ENCODE data around the gene NUDCD3.
A peak's percentile ranks its signal among the peaks of the same experiment; 100 is the strongest.

NUDCD3 gene

GRCh38 chr7:44381494-44382220, 108.8 kb downstream of the NUDCD3 start:
- no peak for DNase-seq

DNA sequence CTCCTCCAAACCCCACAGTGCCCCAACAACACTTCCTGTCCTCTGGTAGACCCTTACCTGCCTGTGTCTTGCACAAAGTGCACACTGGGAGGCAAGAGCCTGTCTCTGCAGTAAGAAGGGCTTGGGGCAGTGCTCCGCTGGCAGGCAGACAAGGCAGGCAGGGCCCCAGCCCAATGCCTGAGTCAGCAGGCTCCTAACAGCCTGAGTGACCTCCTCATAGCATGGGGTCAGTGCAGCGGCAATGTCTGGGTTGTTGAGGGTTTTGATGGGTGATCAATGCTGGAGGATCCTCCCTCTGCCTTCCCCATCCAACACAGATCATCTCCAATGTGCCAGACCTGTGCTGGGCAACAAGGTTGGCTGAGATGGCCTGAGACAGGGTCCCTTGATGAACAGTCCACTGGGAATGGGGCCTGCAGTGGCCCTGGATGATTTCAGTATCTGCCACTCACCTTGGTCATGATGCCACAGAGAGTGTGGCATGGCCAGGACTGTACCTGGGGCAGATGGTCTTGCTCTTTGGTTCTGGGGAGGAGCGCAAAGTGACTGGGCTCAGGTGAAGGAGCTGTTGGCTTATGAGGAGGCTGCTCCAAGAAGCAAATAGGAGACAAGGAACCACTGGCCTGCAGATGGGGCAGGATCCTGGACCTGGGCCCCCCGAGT, 109.5 kb downstream of the NUDCD3 start:
- no peak for DNase-seq

DNA sequence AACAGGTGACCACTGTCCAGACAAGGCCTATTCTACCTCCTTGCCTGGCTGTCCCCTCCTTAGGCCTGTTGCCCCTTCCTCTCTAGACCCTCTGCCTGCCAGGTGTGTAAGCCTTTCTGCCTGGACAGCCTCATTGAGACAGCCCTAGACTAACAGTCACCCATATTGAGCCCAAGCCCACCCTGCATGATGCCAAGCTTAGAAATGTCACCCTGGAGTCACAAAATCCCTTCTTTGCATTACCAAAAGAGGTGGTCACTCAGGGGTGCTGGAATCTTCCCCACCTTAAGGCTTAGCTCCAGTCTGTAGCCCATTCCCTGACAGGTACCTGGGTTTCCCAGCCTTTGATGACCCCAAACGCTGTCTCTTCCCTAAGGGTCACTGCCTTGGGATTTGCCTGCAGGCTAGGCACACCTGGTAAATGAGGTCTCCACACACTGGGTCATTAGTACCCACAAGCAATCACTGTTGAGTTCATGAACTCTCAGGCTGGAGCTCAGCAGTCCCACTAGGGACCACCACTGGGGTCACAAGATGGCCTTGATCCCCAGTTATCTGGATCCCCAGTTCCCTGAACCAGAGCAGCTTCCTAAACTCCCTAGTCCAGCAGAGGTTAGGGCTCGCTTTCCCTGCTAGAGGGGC, 110.1 kb downstream of the NUDCD3 start:
- DNase-seq, result no peak

DNA sequence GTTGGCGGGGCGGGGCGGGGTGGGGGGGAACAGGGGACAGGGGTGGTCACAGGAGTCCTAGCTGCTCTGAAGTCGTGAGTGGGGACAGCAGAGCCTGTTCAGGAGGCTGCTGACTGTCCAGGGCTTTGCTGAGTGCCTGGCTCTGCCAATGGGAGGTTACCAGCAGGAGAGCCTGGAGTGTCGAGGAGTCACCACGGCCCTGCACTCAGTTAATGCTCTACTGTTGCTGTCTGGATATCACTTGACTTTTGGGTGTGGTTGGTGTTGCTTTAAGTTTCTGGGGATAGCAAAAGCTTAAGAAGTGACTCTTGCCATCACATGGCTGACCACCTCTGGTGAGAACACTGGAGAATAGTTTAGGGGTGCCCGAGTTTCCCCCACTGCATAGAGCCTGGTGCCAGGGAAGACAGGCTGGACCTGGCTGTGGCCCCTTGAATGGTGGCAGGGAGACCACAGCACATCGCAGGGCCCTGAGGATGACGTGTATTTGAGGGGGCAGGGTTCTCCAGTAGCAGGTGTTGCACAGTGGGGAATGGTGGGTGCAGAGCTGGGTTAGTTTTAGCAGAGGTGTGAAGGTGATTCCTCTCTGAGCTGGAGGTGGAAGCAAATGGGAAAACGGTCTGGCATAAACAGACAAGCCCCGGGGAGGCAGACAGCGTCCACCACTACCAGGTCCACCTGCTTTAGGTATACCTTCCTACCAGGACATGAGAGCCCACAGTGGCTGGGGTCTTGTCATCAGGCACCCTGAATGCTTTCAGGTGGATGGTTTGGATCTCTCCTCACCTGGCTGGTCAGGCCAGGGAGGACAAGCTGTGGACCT, 110.9 kb downstream of the NUDCD3 start:
- DNase-seq, result no peak

- DNase-seq, result no peak
Measured at GRCh38 chr7:44378744-44379143, 111.7 kb downstream of the NUDCD3 start.

- no peak for DNase-seq
Measured at GRCh38 chr7:44377681-44378421, 112.6 kb downstream of the NUDCD3 start.

- DNase-seq, result no peak
Measured at GRCh38 chr7:44377134-44377463, 113.4 kb downstream of the NUDCD3 start.

DNA sequence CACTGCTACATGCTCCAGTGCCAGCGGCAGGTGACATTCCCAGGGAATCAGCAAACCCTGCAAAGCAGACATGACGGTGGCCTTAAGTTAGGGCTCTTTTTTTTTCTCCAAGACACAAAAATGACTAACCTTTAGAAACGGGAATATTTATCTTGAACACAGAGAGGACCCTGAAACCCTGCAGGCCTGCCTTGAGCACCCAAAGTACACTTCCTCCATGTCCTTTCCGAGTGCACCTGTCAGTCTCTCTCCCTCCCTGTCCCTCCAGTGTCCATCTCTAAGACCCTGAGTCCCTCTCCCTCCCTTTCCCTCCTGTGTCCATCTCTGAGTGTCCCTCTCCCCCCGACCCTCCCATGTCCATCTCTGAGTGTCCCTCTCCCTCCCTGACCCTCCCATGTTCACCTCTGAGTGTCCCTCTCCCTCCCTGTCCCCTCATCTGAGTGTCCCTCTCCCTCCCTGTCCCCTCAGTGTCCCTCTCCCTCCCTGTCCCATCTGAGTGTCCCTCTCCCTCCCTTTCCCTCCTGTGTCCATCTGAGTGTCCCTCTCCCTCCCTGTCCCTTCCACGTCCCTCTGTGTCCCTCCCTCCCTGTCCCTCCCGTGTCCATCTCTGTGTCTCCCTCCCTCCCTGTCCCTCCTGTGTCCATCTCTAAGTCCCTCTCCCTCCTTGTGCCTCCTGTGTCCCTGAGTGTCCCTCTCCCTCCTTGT, 113.9 kb downstream of the NUDCD3 start:
- DNase-seq, result no peak

- no peak for DNase-seq
Measured at GRCh38 chr7:44375926-44376342, 114.5 kb downstream of the NUDCD3 start.

GRCh38 chr7:44375236-44375699, 115.2 kb downstream of the NUDCD3 start:
- no peak for DNase-seq

- no peak for DNase-seq
Measured at GRCh38 chr7:44374007-44374763, 116.3 kb downstream of the NUDCD3 start.

GRCh38 chr7:44373418-44373740, 117.1 kb downstream of the NUDCD3 start:
- no peak for DNase-seq

- DNase-seq, result no peak
Measured at GRCh38 chr7:44372560-44373417, 117.7 kb downstream of the NUDCD3 start.

GRCh38 chr7:44368885-44369284, 121.6 kb downstream of the NUDCD3 start:
- DNase-seq, result no peak

DNA sequence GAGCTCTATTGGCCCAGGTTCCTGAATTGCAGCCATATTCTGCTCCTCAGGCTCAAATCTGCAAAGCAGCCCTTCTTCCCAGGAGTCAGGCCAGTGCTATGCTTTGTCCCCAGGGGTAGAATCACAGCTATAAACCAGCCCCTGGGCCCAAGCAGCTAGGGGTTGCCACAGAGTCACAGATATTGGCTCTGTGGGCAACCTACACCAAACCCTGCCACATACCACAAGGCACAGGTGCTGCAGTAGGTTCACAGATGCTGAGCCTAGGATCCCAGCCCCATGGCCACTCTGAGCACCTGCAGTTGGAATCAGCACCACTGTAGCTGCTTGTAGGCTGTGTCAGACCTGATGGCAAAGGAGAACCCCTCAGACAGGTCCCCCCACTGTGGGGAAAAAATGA, 122.0 kb downstream of the NUDCD3 start:
- DNase-seq, result no peak

DNA sequence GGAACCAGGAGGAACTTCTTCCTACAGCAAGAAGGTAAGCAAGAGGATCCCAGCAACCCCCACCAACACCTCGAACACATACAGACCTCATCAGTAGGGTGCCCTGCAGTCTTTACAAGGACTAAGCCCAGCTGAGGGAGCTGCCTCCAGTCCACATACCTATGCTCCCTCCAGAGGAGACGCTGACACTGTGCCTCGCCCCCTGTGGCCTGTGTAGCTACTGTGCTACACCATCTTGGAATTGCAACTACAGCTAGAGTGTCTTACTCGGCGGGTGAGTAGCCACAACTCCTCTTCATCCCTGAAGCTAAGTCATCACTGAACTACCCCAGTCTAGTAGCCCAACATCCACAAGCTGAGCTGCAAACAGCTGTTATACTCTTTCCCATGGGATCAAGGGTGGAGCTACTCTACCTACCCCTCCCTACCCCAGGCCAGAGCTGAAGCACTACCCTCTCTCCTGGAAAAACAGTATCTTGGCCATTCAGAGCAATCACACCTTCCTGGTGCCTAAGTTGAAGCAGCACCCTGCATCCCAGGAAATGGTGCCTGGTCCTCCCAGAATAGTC, 122.9 kb downstream of the NUDCD3 start:
- DNase-seq, result no peak

GRCh38 chr7:44366986-44367385, 123.5 kb downstream of the NUDCD3 start:
- no peak for DNase-seq

- DNase-seq, result no peak
Measured at GRCh38 chr7:44353668-44354067, 136.8 kb downstream of the NUDCD3 start.

- peak in 1 of 2 donors; percentile 19 for DNase-seq
Measured at GRCh38 chr7:44348851-44349781, 141.3 kb downstream of the NUDCD3 start.

Data from hippocampal formation (tissue), 2 donors.